HG03432 (cell line): Measurements from ENCODE around the gene RTEL1.
A peak's percentile ranks its signal among the peaks of the same experiment; 100 is the strongest.

ENCODE experiments used
- ATAC-seq: cut with Tn5 transposase; IDR thresholded peaks from one replicate; pipeline ENCODE4 v1.9.1; 2021; ENCODE audit warnings: mild to moderate bottlenecking, moderate library complexity; ENCODE audit not compliant: unreplicated experiment

The RTEL1 gene

GRCh38 chr20:63697868-63698545, 39.9 kb downstream of the RTEL1 start:
- no peak for ATAC-seq

- no peak for ATAC-seq
Measured at GRCh38 chr20:63698739-63699465, 40.8 kb downstream of the RTEL1 start.

- no peak for ATAC-seq
Measured at GRCh38 chr20:63699466-63700198, 41.5 kb downstream of the RTEL1 start.

- no peak for ATAC-seq
Measured at GRCh38 chr20:63700199-63701050, 42.3 kb downstream of the RTEL1 start.

- no peak for ATAC-seq
Measured at GRCh38 chr20:63701051-63701328, 42.9 kb downstream of the RTEL1 start.

- no peak for ATAC-seq
Measured at GRCh38 chr20:63701329-63702035, 43.4 kb downstream of the RTEL1 start.

GRCh38 chr20:63702036-63702665, 44.0 kb downstream of the RTEL1 start:
- ATAC-seq, result no peak

- ATAC-seq, result no peak
Measured at GRCh38 chr20:63702751-63703470, 44.8 kb downstream of the RTEL1 start.

GRCh38 chr20:63703471-63703975, 45.4 kb downstream of the RTEL1 start:
- no peak for ATAC-seq

GRCh38 chr20:63703976-63704748, 46.0 kb downstream of the RTEL1 start:
- no peak for ATAC-seq

- no peak for ATAC-seq
Measured at GRCh38 chr20:63704749-63705117, 46.6 kb downstream of the RTEL1 start.

GRCh38 chr20:63705232-63706026, 47.3 kb downstream of the RTEL1 start:
- no peak for ATAC-seq

- no peak for ATAC-seq
Measured at GRCh38 chr20:63706027-63706695, 48.0 kb downstream of the RTEL1 start.

- ATAC-seq, result peak; percentile 27
Measured at GRCh38 chr20:63706852-63707557, 48.9 kb downstream of the RTEL1 start.

- peak; percentile 72 for ATAC-seq
Measured at GRCh38 chr20:63707558-63708300, 49.6 kb downstream of the RTEL1 start, which contains the start of the genes ARFRP1 and ZGPAT. Gene ARFRP1 (minus strand): TSS chr20:63707976. CDS start chr20:63707091, 885 bp downstream. Gene ZGPAT (plus strand): TSS chr20:63708039. CDS start chr20:63708581, 542 bp downstream.
